ENCODE measurements around the gene INPP5D.
"Not testable (repeated sequence)": the region's sequence is repeated elsewhere in the genome, so short reads cannot be mapped to it uniquely, and the experiment has no call there.

INPP5D gene

DNA sequence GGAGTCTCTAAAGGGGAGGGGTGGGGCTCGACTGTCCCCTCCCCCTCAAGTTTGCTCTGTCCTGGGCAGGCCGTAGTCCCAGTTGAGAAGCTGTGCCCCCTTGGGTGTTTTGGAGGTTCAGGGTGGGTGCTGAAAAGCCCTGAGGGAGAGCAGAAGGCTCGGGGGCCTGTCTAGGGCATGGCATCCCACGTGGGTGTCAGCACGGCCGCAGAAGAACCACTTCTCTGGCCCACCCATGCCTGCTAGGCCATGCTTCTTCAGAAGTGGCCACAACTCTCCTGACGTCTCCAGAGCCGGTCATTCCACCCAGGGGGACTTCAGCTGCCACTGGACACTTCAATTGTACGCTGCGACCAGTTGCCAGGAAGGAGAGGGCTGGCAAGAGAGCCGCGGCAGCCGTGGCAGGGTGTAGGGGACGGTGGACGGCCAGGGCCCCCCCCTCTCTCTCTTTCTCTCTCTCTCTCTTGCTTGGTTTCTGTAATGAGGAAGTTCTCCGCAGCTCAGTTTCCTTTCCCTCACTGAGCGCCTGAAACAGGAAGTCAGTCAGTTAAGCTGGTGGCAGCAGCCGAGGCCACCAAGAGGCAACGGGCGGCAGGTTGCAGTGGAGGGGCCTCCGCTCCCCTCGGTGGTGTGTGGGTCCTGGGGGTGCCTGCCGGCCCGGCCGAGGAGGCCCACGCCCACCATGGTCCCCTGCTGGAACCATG is at the start of gene INPP5D:
Gene INPP5D, plus strand, starts transcription at position 546 of the 704 bp plus-strand sequence. Its CDS starts 137 bp downstream, at position 683.
- DNase-seq: no peak

DNA sequence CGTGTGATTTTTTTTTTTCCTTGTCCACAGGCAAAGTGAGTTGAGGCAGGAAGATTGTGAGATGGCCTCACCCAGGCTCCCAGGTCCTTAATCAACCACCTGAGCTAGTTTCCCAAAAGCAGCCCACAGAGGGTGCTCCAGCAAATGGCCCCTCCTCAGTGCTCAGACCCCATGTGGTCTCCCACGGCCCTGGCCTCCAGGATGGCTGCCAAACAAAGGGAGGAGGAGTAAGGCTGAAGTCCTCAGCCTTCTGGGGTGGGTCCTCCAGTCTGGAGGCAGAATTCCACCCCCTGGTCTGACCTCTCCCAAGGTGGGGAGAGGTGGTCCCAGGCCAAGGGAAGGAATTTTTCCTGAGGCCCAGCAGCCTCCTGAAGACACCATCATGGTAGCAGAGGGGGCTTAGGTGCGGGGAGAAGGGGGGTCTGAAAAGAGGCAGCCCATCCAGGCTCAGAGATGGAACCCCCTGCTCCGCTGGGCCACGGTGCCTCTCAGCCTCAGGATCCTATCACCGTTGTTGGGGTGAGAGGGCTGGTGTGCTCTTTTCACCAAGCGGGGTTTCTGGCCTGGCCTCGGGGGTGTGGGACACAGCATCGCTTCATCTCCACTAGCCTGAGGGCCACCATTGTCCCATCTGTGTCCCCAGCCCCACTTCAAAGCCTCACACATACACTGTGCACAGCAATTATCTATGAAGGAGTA is 49.4 kb upstream of the INPP5D start:
- DNase-seq: no peak

DNA sequence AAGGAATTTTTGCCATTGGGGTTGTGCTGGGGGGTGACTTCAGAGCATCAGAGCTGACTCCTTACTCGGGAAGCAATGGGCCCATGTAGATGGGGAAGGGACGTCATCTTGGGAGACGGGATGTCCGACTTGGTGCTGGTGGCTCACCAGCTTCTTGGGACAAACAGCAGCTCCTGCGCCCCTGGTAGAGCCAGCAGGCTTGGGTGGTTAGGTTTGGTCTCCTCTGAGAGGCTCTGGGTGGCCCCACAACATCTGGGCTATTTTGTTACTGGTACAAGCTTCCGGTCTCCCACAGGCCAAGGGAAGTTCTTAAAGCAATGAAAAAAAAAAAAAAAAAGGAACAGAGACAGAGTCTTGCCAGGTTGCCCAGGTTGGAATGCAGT is 48.9 kb upstream of the INPP5D start:
- DNase-seq: no peak

DNA sequence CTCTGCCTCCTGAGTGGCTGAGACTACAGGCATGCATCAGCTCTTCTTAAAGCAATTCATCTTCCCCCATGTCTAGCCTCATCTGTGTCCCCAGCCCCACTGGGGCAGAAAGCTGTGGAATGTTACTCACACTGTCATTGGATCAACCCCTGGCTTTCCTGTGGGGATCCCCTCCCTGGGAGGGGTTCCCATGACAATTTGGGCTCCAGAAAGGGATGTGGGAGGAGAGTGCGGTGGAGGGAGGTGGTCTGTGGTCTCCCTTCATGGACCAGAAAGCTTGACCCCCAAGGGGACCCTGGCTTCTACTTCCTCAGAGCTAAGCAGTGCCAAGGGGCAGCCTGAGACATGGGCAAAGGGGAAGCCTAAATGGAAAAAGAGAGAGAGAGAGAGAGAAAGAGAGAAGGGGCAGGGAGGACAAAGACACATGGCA is 48.4 kb upstream of the INPP5D start:
- DNase-seq: no peak

DNA sequence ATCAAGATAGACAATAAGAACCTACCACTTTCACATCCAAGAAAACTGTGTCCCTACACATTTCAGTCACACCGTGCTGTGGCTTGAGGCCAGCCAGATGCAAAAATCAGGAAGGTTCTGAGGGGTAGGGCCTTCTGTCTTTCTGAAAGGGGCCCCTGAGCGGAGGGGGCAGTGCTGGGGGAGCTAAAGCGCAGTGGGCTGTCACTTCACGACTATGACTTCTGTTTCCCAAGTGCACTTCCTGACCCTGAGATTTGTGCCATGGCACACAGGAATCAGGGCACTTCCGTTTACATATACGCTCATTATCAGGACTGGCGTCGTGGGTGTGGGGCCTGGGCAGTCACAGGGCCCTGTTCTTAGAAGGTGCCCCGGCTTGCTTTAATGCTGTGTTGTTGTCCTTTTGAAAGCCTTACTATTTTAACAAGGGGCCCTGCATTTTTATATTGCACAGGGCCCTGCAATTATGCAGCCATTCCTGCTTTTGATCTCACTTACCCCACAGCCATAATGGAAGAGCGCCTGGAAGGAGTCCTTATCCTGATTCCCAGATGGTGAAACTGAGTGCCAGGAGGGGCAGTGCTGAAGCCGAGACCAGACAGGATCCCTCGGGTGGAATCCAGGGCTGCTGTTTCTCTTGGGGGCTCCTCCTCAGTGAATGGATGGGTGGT is 47.7 kb upstream of the INPP5D start:
- DNase-seq: no peak

DNA sequence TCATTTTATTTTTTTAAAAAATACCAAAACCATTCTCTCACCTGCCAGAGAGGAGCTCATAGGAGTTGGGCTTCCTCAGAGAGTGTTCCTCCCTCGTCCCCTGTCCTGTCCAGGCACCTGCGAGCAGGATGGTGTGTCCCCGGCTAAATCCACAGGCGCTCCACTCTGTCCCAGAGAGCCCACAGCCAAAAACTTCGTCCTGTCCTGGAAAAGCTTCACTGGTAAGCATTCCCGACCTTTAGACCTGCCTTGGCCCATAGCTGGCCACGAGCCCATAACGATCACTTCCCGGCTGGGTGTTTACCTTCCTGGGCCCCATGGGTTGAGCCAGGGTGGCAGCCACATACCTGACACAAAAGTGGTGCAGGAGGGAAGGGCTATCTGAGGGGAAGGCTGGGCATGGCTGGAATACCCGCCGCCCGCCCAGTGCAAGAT is 47.1 kb upstream of the INPP5D start, which contains the start of gene NGEF:
Gene NGEF, minus strand, starts transcription at position 230 of the 435 bp plus-strand sequence. CDS start 38,366 bp downstream, outside the sequence.
- no peak for DNase-seq

DNA sequence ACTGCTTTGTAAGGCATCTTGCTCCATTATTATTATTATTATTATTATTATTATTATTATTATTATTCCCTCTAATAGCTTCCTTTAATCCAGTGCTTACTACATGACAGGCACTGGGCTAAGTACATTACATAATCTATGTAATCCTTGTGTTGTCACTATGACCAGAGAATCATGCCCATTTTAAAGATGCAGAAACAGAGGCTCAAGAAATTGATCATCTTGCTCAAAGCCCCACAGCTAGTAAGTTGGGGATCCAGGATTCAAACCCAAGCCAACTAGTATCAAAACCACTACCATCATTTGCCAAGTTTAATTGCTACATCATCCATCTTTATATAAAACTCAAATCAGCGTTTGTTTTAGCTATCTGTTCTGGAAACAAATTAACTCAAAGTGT is 46.5 kb upstream of the INPP5D start:
- DNase-seq: no peak

DNA sequence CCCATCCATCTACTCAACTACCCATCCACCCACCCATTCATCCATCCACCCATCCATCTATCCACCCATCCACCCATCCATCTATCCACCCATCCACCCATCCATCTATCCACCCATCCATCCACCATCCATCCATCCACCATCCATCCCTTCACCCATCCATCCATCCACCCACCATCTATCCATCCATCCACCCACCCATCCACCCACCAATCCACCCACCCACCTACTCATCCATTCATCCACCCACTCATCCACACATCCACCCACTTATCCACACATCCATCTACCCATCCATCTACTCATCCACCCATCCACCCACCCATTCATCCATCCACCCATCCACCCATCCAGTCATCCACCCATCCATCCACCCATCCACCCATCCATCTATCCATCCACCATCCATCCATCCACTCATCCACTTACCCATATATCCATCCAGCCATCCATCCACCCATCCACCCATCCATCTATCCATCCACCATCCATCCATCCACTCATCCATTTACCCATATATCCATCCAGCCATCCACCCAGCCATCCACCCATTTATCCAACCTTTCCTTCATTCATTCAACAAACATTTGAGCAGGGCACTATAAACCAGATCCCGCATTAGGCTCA is 45.0 kb upstream of the INPP5D start:
- no peak for DNase-seq

DNA sequence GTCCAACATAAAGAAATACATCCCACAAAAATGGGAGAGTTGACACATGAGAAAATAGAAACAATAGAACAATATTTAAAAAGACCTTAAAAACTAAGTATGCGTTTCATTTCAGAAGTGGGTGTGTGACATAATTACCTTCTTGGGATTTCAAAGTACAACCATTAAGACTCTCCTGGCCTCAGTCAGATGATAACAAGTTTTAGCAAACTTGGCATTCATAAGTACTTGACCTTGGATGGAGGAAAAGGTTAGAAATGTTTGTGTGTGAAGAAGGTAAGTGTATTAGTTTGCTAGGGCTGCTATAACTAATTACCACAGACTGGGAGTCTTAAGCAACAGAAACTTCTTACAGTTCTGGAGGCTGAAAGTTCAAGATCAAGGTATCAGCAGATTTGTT is 42.2 kb upstream of the INPP5D start:
- no peak for DNase-seq

DNA sequence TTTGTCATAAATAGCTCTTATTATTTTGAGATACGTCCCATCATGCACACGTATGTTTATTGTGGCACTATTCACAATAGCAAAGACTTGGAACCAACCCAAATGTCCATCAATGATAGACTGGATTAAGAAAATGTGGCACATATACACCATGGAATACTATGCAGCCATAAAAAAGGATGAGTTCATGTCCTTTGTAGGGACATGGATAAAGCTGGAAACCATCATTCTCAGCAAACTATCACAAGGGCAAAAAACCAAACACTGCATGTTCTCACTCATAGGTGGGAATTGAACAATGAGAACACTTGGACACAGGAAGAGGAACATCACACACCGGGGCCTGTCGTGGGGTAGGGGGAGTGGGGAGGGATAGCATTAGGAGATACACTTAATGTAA is 40.5 kb upstream of the INPP5D start:
- not testable (repeated sequence) for DNase-seq

DNA sequence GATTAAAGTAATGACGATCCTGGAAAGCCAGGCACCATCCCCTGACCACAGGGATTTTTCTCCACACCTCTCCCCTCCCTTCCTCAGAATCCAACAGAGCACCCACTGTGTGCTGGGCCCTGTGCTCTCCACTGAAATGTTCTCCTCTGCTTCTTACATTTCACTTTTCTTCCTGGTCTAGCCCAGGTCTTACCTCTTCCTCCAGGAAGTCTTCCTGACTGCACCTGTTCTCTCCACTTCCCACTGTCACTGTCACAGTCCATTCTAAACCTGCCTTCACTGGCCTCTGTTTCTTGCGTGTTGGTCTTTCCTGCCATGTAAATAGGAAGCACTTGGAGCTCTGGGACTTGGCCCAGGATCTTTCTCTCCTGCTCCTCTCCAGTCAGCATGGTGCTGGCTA is 39.7 kb upstream of the INPP5D start:
- no peak for DNase-seq

DNA sequence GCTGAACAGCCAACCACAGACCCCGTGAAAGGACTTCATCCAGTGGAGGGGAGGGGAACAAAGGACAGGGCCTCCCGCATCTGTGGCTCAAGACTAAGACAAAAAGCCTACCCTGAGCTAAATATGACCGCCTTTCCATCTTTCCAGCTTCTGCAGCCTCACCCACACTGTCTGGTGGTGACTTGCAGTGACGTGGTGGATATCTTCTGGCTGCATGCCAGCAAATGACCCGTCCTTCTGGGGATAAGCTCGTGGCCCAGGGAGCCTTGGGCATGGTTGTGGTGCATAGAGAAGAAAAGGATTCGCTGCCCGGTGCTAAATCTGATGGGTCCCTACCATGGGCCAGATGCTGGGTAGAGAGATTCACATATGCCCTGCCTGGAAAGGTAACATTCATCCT is 38.4 kb upstream of the INPP5D start:
- no peak for DNase-seq

DNA sequence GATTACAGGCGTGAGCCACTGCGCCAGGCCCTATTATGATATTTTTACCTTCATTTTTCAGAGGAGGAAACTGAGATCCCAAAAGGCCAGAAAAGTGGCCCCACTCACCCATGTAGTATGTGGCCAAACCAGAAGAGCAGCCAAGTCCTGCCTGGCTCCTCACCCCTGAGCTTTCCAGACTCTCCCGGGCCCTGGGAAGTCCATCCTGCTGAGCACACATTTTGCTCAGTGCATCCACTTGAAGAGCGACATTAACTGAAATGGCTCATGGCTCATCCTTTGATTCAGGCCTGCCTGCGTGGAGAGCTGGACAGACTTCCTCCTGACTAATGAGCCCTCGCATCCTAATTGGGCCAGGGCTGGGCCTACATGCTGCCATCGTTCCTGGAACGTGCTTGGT is 37.6 kb upstream of the INPP5D start:
- no peak for DNase-seq

DNA sequence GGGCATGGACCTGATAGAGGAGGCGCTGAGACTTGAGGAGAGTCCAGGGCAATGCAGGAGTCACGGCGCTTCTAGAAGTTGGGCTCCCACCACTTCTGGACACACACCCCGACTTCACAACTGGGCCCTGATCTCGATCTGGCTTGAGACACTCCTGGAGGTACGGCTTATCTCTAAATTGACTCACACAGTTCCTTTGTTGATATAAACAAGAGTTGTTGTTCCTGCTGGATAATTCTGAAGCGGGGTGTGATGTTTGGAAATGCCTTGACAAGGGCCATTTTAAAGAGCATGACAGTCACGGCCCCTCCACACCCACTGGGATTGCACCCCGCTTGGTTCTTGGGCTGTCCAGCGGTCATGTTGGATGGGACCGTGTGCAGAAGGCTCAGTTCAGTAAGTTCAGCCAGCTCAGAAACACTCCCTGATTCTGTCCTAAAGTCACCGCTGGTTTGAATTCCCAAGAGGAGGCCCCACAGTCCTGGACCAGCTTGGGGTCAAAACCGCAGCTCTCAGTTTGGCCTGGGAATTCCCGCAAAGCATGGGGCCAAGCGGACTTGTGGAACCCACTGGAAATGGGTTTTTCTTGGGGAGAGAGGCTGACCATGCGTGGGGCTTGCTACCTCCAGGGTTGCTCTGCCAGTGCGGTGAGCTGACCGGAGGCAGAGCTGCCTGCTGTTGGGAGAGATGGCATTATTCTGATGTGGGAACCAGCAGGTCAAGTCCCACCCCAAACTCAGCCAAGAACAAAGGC is 37.0 kb upstream of the INPP5D start:
- DNase-seq: no peak

DNA sequence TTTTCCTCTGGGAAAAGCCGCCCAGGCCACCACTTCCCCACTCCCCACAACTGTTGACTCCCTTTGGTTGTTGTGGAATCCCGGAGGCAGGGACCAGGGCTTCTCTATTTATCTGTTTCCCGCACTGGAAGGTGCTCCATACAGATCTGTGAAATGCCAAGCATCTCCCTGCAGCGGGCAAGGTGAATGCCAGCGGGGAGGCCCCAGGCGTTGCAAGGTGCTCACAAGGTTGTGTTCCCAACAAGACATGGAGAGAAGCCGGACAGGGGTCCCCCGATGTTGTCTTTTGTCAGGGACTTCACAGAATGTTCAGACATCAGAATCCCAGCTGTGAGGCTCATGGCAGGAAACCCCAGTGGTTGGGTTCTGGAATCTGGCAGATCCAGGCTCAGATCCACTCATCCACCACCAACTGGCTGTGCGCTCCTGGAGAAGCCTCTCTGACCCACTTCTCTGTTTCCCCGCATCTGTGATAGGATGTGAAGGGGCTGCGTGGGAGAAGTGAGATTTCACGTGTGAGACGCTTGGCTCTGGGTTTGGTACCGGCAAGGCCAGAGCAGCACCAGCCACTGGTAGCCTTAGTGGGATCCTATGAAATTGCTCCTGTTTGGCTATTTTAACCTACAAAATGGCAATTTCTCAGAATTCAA is 36.3 kb upstream of the INPP5D start:
- no peak for DNase-seq

DNA sequence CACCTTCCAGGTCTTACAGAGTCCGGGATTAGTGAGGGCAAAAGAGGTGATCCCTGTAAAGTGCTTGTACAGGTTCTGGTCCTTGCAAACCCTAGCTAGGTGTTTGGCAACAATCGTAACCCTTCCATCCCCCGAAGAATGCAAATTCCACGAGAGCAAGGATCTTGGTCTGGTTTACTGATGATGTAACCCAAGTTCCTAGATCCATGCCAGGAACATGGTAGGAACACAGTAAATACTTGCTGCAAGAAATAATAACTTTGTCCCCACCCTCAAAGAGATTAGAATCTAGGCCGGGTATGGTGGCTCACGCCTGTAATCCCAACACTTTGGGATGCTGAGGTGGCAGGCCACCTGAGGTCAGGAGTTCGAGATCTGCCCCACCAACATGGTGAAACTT is 34.4 kb upstream of the INPP5D start:
- DNase-seq: no peak

DNA sequence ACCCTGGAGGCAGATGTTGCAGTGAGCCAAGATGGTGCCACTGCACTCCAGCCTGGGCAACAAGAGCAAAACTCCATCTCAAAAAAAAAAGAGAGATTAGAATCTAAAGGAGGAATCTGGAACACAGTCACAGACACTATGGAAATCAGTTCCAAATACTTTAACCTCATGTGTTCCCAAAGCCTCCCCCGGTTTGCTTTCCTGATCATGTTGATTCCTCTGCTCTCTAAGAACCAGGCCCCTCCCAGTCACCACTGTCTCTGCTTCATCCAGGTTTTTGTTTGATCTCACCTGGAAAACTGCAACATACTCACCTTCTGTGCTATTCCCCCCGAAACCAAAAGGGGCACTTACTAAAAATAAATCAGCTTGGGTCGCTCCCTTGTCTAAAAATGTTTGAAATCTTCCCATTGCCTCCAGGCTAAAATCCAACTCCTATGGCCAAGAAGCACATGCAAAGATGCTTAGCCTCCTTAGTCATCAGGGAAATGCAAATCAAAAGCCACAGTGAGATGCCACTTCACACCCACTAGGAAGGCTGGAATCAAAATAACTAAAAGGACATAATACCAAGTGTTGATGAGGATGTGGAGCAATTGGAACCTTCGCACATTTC is 33.8 kb upstream of the INPP5D start:
- no peak for DNase-seq

DNA sequence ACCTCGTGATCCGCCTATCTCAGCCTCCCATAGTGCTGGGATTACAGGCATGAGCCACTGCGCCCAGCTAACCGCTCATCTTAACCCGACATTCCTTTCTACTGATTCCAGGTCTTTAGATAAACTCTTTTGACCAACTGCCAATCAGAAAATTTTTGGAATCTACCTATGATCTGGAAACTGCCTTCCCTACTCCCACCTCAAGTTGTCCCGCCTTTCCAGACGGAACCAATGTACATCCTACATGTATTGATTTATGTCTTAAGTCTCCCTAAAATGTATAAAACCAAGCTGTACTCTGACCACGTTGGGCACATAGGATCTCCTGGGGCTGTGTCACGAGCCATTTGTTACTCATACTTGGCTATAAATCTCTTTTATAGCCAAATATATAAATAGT is 30.8 kb upstream of the INPP5D start:
- no peak for DNase-seq

DNA sequence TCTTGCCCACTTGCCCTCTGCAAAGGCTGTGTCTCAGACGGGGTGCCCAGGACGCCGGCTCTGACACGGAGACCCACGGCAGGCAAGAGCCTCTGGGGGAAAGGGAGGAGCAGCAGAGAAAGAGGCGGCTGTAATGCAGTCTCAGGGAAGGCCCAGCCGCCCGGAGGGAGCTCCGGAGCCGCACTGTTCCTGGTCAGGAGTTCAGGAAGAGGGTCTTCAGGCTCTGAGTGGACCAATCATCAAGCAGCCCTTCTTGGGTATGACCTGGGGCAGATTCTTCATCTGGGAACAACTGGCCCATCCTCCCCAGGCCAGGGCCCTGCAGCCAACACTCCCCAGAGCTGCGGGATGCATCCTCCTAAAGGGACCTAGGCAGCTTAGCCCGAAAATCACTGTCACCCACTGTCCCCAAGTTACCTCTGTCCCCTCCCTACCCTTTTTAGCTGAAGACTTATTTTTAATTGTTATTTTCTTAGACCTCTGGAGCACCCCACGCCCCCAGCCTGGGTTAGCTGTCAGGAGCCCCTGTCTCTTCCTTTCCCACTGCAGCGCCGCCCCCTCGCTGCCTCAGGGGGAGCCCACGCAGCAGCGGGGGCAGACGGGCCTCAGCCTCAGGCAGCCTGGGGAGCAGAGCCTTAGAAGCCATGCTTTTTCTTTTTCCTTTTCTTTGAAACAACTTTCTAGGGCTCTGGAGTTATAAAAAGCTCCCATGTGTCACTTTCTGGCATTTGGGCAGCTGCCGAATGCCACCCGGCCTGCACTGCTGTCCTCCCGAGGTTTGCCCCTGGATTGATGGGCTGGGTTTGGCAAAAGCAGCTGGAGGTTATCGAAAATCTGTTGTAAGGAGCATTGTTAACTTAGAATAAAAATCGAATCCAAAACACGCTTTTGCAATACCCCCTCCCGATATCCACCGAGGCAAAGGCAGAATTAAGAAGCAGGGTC is 28.3 kb upstream of the INPP5D start:
- DNase-seq: no peak

DNA sequence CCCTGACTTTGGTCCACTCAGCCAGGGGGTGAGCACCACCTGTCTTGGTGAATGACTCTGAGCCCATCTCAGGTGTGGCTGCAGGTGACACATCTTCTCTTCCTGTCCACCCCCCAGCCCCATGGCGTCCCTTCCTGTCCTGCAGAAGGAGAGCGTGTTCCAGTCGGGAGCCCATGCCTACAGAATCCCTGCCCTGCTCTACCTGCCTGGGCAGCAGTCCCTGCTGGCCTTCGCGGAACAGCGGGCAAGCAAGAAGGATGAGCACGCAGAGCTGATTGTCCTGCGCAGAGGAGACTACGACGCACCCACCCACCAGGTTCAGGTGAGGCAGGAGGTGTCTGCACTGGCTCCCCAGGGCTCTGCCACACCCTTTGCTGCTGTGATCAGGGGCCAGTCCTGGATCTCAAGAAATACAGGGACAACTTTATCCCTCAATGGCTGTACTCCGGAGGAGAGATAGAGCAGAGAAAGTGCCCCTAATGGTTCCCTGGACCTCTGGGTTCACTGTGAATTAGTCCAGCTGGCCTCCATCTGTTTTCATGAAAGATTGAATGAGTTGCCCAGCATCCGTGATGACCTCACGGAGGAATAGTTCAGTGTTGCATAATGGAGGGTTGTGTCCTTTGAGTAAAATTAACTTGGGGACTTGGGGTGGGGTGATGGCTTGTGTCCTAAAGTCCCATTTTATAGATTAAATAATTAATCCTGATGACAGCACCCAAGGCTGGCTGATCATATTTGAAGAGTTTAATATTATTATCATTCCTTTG is 27.4 kb upstream of the INPP5D start, which contains the start of gene NEU2:
Gene NEU2, plus strand, starts transcription at position 122 of the 770 bp plus-strand sequence. Its CDS starts 0 bp downstream, at position 122.
- DNase-seq: no peak

Data from kidney glomerular epithelial cell (primary cell).